Stimulated activated CD4-positive, alpha-beta T cell treated with anti-CD3 and anti-CD28 coated beads, Interleukin-1b, Interleukin-23, amount 100 ng/mL, for 1 hour (primary cell): ENCODE data around the gene BCAR3.
"Not testable (repeated sequence)": the region's sequence is repeated elsewhere in the genome, so short reads cannot be mapped to it uniquely, and the experiment has no call there.

Experiments
- DNase-seq, 2 donors: peaks; one replicate each; pipeline ENCODE4 v3.0.0-alpha.2; 2020; ENCODE audit warnings: low read depth in 2 of 2

BCAR3 gene

DNA sequence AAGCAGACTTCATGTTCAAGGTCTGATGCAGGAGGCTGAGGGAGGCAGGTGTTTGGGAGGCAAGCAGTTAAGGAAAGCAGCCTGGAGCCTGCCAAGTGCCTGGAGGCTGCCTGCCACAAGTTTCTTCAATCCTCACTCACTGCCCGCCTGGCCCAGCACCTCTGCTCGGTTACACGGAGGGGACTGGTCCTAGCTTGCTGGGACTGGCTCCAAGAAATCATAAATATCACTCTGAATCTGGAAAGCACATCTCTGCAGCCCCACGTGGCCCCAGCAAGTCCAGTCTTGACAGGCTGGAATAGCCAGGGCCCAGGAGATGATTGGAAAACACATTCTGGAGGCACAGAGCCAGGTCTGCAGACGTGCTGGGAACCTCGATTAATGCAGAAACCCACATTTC, 83.9 kb downstream of the BCAR3 start:
- DNase-seq, result no peak

DNA sequence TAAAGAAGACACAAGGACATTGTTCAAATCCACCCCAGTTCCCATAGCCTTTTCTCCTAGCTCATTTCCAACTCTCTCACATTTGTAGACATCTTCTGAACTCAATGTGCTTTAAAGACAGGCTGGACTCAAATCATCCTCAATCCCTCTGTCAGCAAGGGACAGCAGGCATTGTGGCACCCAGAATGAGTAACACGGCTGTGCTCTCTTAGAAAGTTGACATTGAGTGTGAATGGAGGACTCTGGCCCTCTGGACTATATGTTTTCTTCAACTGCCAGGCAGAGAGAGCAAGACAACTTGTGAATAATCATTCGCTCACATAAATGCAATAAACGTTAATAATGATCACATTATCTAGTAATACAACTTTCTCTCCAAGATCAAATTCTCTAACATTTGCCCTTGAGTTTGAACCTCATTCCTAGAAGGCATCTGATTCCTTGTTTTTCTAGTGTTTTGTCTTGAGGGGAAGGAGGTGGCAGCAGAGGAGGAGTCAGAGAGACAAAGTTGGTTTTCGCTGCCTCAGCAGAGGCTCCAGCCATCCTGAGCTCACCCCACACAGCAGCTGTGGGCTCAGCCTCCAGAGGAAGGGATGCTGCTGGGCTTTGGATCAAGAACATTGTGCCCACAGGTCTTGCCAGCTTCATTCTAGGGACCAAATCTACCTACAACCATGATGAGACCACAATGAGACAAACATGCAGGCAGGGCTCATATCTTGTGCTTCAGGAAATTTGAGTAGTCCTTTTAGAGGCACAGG, 85.1 kb downstream of the BCAR3 start:
- no peak for DNase-seq

GRCh38 chr1:93595743-93596142, 85.9 kb downstream of the BCAR3 start:
- no peak for DNase-seq

- no peak for DNase-seq
Observed at GRCh38 chr1:93595266-93595665, 86.4 kb downstream of the BCAR3 start.

DNA sequence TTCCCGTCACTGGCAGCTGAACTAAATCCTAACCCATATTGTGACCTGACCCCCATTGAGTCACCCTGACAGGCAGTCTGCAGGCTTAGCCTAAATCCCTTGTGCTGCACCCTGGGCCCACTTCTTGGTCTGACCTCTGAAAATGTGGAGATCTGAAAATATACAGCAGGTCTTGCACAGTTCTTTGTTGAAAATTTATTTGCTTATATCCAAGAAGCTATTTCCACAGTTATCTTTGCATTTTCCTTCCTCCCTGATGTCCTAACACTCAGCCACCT, 87.1 kb downstream of the BCAR3 start:
- no peak for DNase-seq

- DNase-seq, result no peak
Observed at GRCh38 chr1:93593854-93594602, 87.6 kb downstream of the BCAR3 start.

DNA sequence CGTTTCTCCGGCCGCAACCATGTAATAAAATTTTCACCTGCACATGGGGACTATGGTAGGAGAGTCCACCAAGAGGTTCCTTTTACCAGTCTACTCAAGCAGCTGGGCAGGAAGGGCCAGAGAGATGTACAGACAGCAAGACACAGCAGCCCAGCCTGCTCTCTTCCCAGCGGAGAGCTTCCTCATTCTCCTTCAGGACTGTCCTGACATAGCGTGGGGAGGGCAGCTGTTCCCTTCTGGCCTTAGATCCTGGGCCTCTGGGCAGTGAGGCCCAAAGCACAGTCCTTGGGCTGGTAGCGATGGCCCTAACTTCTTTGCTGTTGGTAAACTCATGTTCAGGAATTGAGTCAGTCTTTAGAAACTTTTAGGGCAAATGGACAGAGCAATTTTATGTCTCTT, 89.1 kb downstream of the BCAR3 start:
- no peak for DNase-seq

- no peak for DNase-seq
Observed at GRCh38 chr1:93591676-93592550, 89.7 kb downstream of the BCAR3 start.

DNA sequence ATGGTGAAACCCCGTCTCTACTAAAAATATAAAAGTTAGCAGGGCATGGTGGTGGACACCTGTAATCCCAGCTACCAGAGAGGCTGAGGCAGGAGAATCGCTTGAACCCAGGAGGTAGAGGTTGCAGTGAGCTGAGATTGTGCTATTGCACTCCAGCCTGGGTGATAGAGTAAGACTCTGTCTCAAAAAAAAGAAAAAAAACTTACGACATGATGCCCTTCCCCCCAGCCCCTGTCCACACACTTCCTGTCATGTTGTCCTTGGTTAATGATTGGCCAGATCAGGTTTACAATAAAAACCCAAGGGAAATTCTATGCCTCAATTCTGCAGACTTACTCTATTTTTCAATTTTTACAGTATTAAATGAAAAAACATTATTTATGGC, 90.4 kb downstream of the BCAR3 start:
- DNase-seq, result not testable (repeated sequence)

DNA sequence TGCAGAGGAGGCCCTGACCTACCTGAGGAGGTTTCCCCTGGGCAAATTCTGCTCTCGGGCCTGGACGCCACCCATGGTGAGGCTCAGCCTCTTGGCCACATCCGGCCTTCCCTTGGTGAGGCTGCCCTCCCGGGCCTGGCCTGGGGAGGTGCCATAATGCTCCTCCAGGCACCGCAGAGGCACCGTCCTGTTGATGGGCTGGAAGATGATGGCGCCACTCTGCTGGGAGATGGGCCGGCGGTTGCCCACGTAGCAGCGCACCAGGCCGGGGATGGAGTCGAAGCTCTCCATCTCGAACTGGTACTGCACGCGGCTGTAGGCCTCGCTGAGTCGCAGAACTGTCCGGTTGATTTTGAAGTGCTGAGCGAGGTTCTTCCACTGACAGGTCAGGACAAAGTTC, 92.7 kb downstream of the BCAR3 start:
- DNase-seq, result no peak

GRCh38 chr1:93588206-93588605, 93.4 kb downstream of the BCAR3 start:
- DNase-seq, result no peak

DNA sequence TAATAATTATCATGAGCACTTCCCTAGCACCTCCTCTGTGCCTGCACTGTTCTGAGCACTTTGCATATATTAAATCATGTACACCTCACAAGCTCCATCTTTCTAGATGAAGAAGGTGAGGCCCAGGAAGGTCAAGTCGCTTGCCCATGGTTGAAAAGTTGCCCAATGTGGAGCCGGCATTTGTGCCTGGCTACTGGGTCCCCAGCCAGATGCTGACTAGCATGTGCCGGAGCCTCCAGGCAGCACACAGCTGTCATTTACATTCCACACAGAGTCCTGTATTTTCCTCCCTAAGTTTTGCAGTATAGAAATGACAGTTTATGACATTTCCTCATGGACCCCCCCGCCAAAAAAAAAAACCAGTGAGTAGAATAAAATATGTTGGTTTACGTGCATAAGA, 94.3 kb downstream of the BCAR3 start:
- no peak for DNase-seq

- no peak for DNase-seq
Observed at GRCh38 chr1:93585059-93585966, 96.3 kb downstream of the BCAR3 start.

- DNase-seq, result no peak
Observed at GRCh38 chr1:93584261-93585003, 97.2 kb downstream of the BCAR3 start.

DNA sequence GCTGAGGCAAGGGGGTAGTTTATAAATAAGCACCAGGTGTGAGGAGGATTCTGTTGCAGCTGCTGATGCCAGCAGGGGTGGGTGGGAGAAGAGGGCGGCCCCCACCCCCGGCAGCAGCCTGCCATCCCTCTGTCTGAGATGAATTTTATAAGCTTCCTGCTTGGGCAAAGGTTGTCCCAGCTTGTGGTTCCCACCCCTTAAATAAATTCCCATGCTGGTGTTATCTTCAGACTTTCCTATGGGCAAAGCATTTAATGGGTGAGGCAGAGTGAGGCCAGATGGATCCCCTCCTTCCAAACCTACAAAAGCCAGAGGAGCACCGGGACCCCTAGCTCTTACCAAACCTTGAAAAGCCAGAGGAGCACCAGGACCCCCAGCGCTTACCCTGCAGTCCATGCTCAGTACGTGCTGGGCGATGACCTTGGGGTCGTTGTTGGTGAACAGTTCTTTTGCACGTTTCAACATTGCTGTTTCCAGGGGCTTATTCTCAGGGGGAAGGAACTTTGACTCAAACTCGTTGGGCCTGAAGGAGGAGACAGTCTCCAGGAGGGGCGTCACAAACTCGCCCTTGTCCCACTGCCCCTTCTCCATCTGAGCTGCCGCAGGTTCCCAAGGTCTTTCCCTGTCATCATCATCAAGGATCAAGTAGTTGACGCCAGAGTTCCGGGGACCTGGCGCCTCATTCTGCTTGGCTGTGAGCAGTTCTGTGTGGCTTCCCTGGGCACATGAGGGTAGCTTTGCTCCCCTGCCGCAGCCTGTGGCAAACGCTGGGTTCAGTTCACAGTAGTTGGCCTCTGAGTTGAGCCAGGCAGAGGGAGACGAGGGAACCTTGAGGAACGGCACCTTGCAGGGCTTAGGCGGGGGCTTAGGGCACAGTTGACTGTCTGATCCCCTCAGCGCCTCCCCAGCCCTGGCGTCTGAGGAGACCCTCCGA, 99.5 kb downstream of the BCAR3 start:
- no peak for DNase-seq

- DNase-seq, result no peak
Observed at GRCh38 chr1:93579891-93580290, 101.7 kb downstream of the BCAR3 start.

- no peak for DNase-seq
Observed at GRCh38 chr1:93578911-93579825, 102.5 kb downstream of the BCAR3 start.

DNA sequence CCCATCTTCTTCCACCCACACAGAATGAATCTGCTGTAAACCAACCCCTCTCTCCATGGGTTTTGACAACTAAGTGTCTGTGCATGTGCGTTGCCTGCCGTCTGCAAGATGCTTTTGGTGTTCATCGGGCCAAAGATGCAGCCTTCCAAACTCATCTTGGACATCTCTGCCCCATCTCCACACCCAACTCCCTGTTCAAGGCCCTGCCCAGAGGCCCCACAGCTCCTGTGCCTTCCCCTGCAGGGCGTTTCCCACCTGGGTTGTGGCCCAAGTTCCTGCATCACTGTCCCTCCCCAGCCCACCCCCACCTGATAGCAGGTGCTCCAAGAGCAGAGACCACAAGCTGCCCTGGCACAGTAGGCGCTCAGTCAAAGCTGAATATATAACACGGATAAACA, 103.2 kb downstream of the BCAR3 start:
- DNase-seq, result no peak
